ENCODE measurements around the gene HMGXB4.

DNA sequence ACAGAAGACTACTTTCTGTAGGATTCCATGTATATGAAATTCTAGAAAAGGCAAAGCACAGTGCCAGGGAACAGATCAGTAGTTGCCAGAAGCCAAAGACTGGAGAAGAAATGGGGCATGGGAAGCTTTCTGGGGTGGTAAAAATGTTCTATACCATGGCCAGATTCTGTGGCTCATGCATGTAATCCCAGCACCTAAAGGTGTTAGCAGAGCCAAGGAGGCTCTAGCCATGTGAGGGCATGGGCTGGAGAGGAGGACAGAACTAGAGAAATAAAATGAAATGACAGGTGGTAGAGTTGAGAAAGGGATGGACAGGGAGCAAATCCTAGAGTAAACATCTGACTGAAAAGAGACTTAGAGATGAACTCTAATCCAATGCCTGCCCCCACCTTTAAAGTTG, 26.9 kb upstream of the HMGXB4 start:
- TF ChIP-seq, protein P1, sequence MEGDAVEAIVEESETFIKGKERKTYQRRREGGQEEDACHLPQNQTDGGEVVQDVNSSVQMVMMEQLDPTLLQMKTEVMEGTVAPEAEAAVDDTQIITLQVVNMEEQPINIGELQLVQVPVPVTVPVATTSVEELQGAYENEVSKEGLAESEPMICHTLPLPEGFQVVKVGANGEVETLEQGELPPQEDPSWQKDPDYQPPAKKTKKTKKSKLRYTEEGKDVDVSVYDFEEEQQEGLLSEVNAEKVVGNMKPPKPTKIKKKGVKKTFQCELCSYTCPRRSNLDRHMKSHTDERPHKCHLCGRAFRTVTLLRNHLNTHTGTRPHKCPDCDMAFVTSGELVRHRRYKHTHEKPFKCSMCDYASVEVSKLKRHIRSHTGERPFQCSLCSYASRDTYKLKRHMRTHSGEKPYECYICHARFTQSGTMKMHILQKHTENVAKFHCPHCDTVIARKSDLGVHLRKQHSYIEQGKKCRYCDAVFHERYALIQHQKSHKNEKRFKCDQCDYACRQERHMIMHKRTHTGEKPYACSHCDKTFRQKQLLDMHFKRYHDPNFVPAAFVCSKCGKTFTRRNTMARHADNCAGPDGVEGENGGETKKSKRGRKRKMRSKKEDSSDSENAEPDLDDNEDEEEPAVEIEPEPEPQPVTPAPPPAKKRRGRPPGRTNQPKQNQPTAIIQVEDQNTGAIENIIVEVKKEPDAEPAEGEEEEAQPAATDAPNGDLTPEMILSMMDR (optimal IDR thresholded peaks at IDR 0.05 in 1 of 3, IDR thresholded peaks at IDR 0.05 in 1 of 3, conservative IDR thresholded peaks at IDR 0.05 in 1 of 3; ENCODE audit: extremely low read depth in 1 of 3, insufficient read depth in 2 of 3, low read length in 3 of 3) = no peak
- no peak for TF ChIP-seq EZH2 (IDR thresholded peaks at IDR 0.05; ENCODE audit: low read length)
